Endothelial cell (in vitro differentiated cells): Measurements from ENCODE around the gene LRP1B. TPM values are rescaled to one million over a fixed set of nuclear protein-coding genes. Genes with fewer than 3 reads are reported as not detected.

Experiments
- DNase-seq: peaks from one replicate; pipeline ENCODE4 v3.0.0; 2021; ENCODE audit warnings: low spot score
- H3K27ac Mint-ChIP-seq: one replicate; pipeline ENCODE4 v1.8.0; 2021; ENCODE audit warnings: mixed read lengths, inconsistent platforms; ENCODE audit not compliant: unreplicated experiment
- H3K27me3 Mint-ChIP-seq: one replicate; pipeline ENCODE4 v1.8.0; 2021; ENCODE audit warnings: mild to moderate bottlenecking, moderate library complexity, mixed read lengths, inconsistent platforms; ENCODE audit not compliant: unreplicated experiment
- H3K36me3 Mint-ChIP-seq: one replicate; pipeline ENCODE4 v1.8.0; 2021; ENCODE audit warnings: mild to moderate bottlenecking, low read depth, mixed read lengths, inconsistent platforms; ENCODE audit not compliant: unreplicated experiment
- H3K4me1 Mint-ChIP-seq: one replicate; pipeline ENCODE4 v1.8.0; 2021; ENCODE audit warnings: mild to moderate bottlenecking, mixed read lengths, inconsistent platforms; ENCODE audit not compliant: unreplicated experiment
- H3K4me3 Mint-ChIP-seq: one replicate; pipeline ENCODE4 v1.8.0; 2021; ENCODE audit warnings: mild to moderate bottlenecking, mixed read lengths, inconsistent platforms; ENCODE audit not compliant: unreplicated experiment
- H3K9me3 Mint-ChIP-seq: one replicate; pipeline ENCODE4 v1.8.0; 2021; ENCODE audit warnings: mixed read lengths, inconsistent platforms; ENCODE audit not compliant: unreplicated experiment
- CTCF ChIP-seq: fragments of 200-600 bp; sonication (generic); IDR thresholded peaks from one replicate; pipeline ENCODE4 v1.5.0; 2021; ENCODE audit warnings: antibody characterized with exemption; ENCODE audit not compliant: unreplicated experiment
- total RNA-seq: library from RNA; stranded (reverse); fragmentation: NEBNext Ultra II Directional; extraction: Animal tissue kit (Norgen Biotek cat#: 25700); gene quantifications from one replicate; pipeline ENCODE4 v1.2.1, GENCODE V29; 2021; ENCODE audit not compliant: unreplicated experiment

LRP1B gene
- total RNA-seq, 1 donor from 2014 or later = 1.4 TPM

GRCh38 chr2:141381946-141382345, 748.9 kb downstream of the LRP1B start:
- H3K4me1 Mint-ChIP-seq = peaks cover 4% of the 10 kb centered on the region
- H3K27ac Mint-ChIP-seq = no peak overlapping the region
- no peak overlapping the region for H3K4me3 Mint-ChIP-seq
- TF ChIP-seq CTCF = no peak
- no peaks in the 10 kb centered on the region for H3K36me3 Mint-ChIP-seq
- no peak for DNase-seq
- H3K9me3 Mint-ChIP-seq = no peaks in the 10 kb centered on the region
- no peaks in the 10 kb centered on the region for H3K27me3 Mint-ChIP-seq

GRCh38 chr2:141380008-141380979, 750.5 kb downstream of the LRP1B start:
- H3K4me1 Mint-ChIP-seq = peaks cover 4% of the 10 kb centered on the region
- no peaks in the 10 kb centered on the region for H3K27me3 Mint-ChIP-seq
- no peaks in the 10 kb centered on the region for H3K36me3 Mint-ChIP-seq
- H3K4me3 Mint-ChIP-seq = no peak overlapping the region
- TF ChIP-seq CTCF = no peak
- no peaks in the 10 kb centered on the region for H3K9me3 Mint-ChIP-seq
- no peak for DNase-seq
- H3K27ac Mint-ChIP-seq = no peak overlapping the region

- DNase-seq = no peak
- no peaks in the 10 kb centered on the region for H3K27me3 Mint-ChIP-seq
- TF ChIP-seq CTCF = no peak
- H3K4me1 Mint-ChIP-seq = no peaks in the 10 kb centered on the region
- H3K9me3 Mint-ChIP-seq = no peaks in the 10 kb centered on the region
- H3K27ac Mint-ChIP-seq = no peak overlapping the region
- no peaks in the 10 kb centered on the region for H3K36me3 Mint-ChIP-seq
- no peak overlapping the region for H3K4me3 Mint-ChIP-seq
Measured at GRCh38 chr2:141364821-141365220, 766.0 kb downstream of the LRP1B start.

GRCh38 chr2:141362311-141362710, 768.5 kb downstream of the LRP1B start:
- H3K4me1 Mint-ChIP-seq = no peaks in the 10 kb centered on the region
- H3K27ac Mint-ChIP-seq = no peak overlapping the region
- H3K9me3 Mint-ChIP-seq = no peaks in the 10 kb centered on the region
- H3K36me3 Mint-ChIP-seq = no peaks in the 10 kb centered on the region
- H3K27me3 Mint-ChIP-seq = no peaks in the 10 kb centered on the region
- no peak for TF ChIP-seq CTCF
- no peak for DNase-seq
- H3K4me3 Mint-ChIP-seq = no peak overlapping the region

GRCh38 chr2:141348481-141348880, 782.3 kb downstream of the LRP1B start:
- no peaks in the 10 kb centered on the region for H3K9me3 Mint-ChIP-seq
- H3K36me3 Mint-ChIP-seq = no peaks in the 10 kb centered on the region
- no peaks in the 10 kb centered on the region for H3K4me1 Mint-ChIP-seq
- no peak for DNase-seq
- TF ChIP-seq CTCF = no peak
- H3K27me3 Mint-ChIP-seq = no peaks in the 10 kb centered on the region
- no peak overlapping the region for H3K27ac Mint-ChIP-seq
- H3K4me3 Mint-ChIP-seq = no peak overlapping the region
